ENCODE measurements around the gene JAZF1.

- TF ChIP-seq CTCF (IDR thresholded peaks at IDR 0.05) (no peak), POLR2A (IDR thresholded peaks at IDR 0.05; ENCODE audit: low read depth) (no peak)
Observed at GRCh38 chr7:27793780-27794179, 386.8 kb downstream of the JAZF1 start.
